OCI-LY3 (cell line): Measurements from ENCODE around the gene TEX14.

Source experiments
- H2AFZ ChIP-seq: fragments of 200-600, 300-600 bp; shearing (Covaris generic); 2 replicates; pipeline ENCODE4 v1.6.0; 2014; ENCODE audit warnings: antibody characterized with exemption, low read depth, low read length
- H3K27ac ChIP-seq: fragments of 200-600, 300-600 bp; sonication (generic); 2 replicates; pipeline ENCODE4 v1.5.1; 2014; ENCODE audit warnings: mild to moderate bottlenecking, low read length, moderate library complexity, mixed read lengths
- H3K27me3 ChIP-seq: fragments of 200-600, 300-600 bp; sonication (generic); 2 replicates; pipeline ENCODE4 v1.6.1; 2014; ENCODE audit warnings: low read depth, low read length, mixed read lengths
- H3K36me3 ChIP-seq: fragments of 200-600, 300-600 bp; sonication (generic); replicated peaks from 2 replicates; pipeline ENCODE3; 2014; ENCODE audit warnings: low read depth, low read length, mixed read lengths
- H3K4me1 ChIP-seq: fragments of 300-600, 200-600 bp; sonication (generic); 2 replicates; pipeline ENCODE4 v1.6.1; 2014; ENCODE audit warnings: low read length, mixed read lengths
- H3K4me2 ChIP-seq: fragments of 200-600, 300-600 bp; sonication (generic); 2 replicates; pipeline ENCODE4 v1.6.1; 2014; ENCODE audit warnings: low read length, mixed read lengths
- H3K4me3 ChIP-seq: fragments of 300-600, 200-600 bp; sonication (generic); 2 replicates; pipeline ENCODE4 v1.5.1; 2014; ENCODE audit warnings: antibody characterized with exemption, mild to moderate bottlenecking, low read length, moderate library complexity
- H3K79me2 ChIP-seq: fragments of 300-600, 200-600 bp; shearing (Covaris generic); 2 replicates; pipeline ENCODE4 v1.6.1; 2014; ENCODE audit warnings: mild to moderate bottlenecking, low read length, mixed read lengths
- H3K9ac ChIP-seq: fragments of 300-600, 200-600 bp; shearing (Covaris generic); 2 replicates; pipeline ENCODE4 v1.6.0; 2014; ENCODE audit warnings: mild to moderate bottlenecking, low read length, moderate library complexity
- H3K9me3 ChIP-seq: fragments of 200-600, 300-600 bp; shearing (Covaris generic); 2 replicates; pipeline ENCODE4 v1.6.1; 2014; ENCODE audit warnings: low read length, mixed read lengths; ENCODE audit not compliant: insufficient read depth
- H4K20me1 ChIP-seq: fragments of 200-600, 300-600 bp; sonication (generic); 2 replicates; pipeline ENCODE4 v1.6.1; 2016; ENCODE audit warnings: low read length, mixed read lengths; ENCODE audit not compliant: insufficient read depth
- EZH2phosphoT487 ChIP-seq: fragments of 200-600 bp; shearing (Covaris generic); IDR thresholded peaks from 2 replicates; pipeline ENCODE4 v1.6.1; 2018; ENCODE audit warnings: antibody characterized with exemption, mixed run types, low read depth
- TF ChIP-seq, protein P1 (sequence below): fragments of 200-600, 300-600 bp; sonication (generic); IDR thresholded peaks from 2 replicates; pipeline ENCODE4 v1.5.1; 2014; ENCODE audit warnings: antibody characterized with exemption, low read length, low read depth

Gene TEX14

DNA sequence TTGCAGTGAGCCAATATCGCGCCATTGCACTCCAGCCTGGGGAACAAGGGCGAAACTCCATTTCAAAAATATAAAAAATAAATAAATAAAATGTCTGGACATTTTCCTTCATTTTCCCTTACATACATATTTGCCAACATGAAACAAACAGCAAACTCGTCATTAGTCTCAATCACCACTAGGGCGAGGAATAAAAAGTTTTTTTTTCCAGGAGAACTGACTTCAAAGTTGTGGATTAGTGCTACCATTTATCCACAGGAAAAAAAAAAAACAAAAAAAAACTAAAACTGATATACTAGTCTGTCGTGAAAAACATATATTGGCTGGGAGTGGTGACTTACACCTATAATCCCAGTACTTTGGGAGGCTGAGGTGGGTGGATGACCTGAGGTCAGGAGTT lies 100.4 kb downstream of the TEX14 start:
- no peaks in the 10 kb centered on the region for H3K36me3 ChIP-seq
- no peak overlapping the region for H3K27ac ChIP-seq
- no peak overlapping the region for H3K4me2 ChIP-seq
- H2AFZ ChIP-seq = no peak overlapping the region
- TF ChIP-seq, protein P1, sequence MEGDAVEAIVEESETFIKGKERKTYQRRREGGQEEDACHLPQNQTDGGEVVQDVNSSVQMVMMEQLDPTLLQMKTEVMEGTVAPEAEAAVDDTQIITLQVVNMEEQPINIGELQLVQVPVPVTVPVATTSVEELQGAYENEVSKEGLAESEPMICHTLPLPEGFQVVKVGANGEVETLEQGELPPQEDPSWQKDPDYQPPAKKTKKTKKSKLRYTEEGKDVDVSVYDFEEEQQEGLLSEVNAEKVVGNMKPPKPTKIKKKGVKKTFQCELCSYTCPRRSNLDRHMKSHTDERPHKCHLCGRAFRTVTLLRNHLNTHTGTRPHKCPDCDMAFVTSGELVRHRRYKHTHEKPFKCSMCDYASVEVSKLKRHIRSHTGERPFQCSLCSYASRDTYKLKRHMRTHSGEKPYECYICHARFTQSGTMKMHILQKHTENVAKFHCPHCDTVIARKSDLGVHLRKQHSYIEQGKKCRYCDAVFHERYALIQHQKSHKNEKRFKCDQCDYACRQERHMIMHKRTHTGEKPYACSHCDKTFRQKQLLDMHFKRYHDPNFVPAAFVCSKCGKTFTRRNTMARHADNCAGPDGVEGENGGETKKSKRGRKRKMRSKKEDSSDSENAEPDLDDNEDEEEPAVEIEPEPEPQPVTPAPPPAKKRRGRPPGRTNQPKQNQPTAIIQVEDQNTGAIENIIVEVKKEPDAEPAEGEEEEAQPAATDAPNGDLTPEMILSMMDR = no peak
- no peak for TF ChIP-seq EZH2phosphoT487
- H3K79me2 ChIP-seq = no peaks in the 10 kb centered on the region
- H3K4me1 ChIP-seq = peaks cover 7% of the 10 kb centered on the region
- no peaks in the 10 kb centered on the region for H3K9me3 ChIP-seq
- no peak overlapping the region for H3K9ac ChIP-seq
- no peaks in the 10 kb centered on the region for H4K20me1 ChIP-seq
- no peak overlapping the region for H3K4me3 ChIP-seq
- no peaks in the 10 kb centered on the region for H3K27me3 ChIP-seq

DNA sequence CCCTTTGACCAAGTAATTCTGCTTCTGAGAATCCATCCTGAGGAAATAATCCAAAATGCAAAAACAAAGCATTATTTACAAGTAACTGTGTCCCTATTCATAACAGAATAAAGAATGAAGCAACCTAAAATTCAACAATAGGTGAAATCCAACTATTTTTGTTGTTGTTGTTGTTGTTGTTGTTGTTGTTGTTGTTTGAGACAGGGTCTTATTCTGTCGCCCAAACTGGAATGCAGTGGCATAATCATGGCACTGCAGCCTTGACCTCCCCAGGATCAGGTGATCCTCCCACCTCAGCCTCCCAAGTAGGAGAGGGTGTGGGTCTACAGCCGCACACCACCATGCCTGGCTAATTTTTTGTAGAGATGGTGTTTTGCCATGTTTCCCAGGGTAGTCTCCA lies 101.5 kb downstream of the TEX14 start:
- Histone ChIP-seq H3K27me3 (no peaks in the 10 kb centered on the region), H4K20me1 (no peaks in the 10 kb centered on the region), H3K4me1 (peaks cover 7% of the 10 kb centered on the region), H3K27ac (no peak overlapping the region), H3K4me3 (no peak overlapping the region), H3K4me2 (no peak overlapping the region), H3K36me3 (no peaks in the 10 kb centered on the region), H2AFZ (no peak overlapping the region), H3K9me3 (no peaks in the 10 kb centered on the region), H3K79me2 (no peaks in the 10 kb centered on the region), H3K9ac (no peak overlapping the region)
- TF ChIP-seq EZH2phosphoT487 = no peak
- TF ChIP-seq, protein P1 = no peak

DNA sequence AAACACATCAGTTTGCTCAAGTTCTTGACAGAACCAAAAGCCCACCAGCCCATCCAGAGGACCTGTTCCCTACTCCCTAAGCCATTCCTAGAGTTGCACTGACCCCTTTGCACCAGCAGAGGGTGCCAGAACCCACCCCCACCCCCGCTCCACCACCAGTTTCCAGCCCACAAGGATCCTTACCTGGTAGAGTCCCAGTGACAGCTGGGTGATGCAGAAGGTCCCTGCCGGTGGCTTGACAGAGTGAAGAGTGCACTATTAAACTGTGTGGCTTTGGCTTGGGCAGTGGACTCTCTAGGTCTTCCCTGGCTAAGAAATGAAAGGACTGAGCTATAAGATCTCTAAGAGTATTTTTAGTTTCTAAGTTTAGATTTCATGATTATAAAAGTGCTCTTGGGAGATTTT lies 104.1 kb downstream of the TEX14 start:
- TF ChIP-seq, protein P1 = peak; percentile 89
- TF ChIP-seq EZH2phosphoT487 = no peak
- H3K4me1 ChIP-seq = peaks cover 4% of the 10 kb centered on the region
- H3K9ac ChIP-seq = no peak overlapping the region
- no peak overlapping the region for H3K4me3 ChIP-seq
- 0 out of 2 replicates have a peak overlapping the region, but pooled peaks have one; percentile 37 for H2AFZ ChIP-seq
- H3K36me3 ChIP-seq = no peaks in the 10 kb centered on the region
- no peaks in the 10 kb centered on the region for H3K27me3 ChIP-seq
- H3K79me2 ChIP-seq = no peaks in the 10 kb centered on the region
- no peaks in the 10 kb centered on the region for H4K20me1 ChIP-seq
- no peak overlapping the region for H3K27ac ChIP-seq
- H3K4me2 ChIP-seq = peak overlapping the region; percentile 13; the same call in 1 of the 2 replicates
- H3K9me3 ChIP-seq = no peaks in the 10 kb centered on the region

DNA sequence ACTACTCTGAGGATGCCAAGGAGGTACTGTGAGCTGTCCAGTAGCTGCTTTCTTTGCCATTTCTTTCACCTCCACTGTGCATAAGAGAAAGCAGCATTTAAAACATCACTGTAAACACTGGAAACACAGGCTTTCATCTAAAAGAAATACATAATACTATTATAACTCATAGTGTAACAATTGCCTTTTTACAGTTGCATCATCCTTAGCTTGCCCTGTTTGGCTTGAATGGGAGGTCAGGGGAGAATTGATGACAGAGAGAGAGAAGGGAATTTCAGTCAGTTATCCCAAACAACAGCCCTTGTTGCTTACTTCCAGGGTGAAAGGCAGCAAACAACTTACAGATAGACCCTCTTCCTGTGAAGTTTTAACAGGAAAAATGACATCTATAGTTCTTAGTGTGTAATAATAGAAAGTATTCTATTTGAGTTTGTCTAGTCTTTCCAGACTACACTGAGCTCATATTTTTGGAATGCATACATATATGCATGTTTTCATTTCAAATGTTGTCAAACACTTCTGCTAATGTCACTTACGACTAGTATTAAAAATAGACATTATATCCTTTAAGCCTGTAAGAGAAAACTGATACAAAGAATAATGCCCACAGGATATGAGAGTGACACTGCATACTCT lies 105.7 kb downstream of the TEX14 start:
- no peak for TF ChIP-seq EZH2phosphoT487
- TF ChIP-seq, protein P1 = no peak
- Histone ChIP-seq H3K4me3 (no peak overlapping the region), H3K4me2 (no peak overlapping the region), H3K36me3 (no peaks in the 10 kb centered on the region), H3K9ac (no peak overlapping the region), H3K27ac (no peak overlapping the region), H4K20me1 (no peaks in the 10 kb centered on the region), H2AFZ (no peak overlapping the region), H3K79me2 (no peaks in the 10 kb centered on the region), H3K4me1 (peaks cover 4% of the 10 kb centered on the region), H3K9me3 (no peaks in the 10 kb centered on the region), H3K27me3 (no peaks in the 10 kb centered on the region)
